Measurements from ENCODE around the gene MS4A7.

Gene MS4A7

GRCh38 chr11:60370811-60371298, 7.5 kb upstream of the MS4A7 start:
- DNase-seq (ENCODE audit: low read depth in 2 of 3, low spot score in 2 of 3), result no peak

- no peak for DNase-seq (ENCODE audit: low read depth in 2 of 3, low spot score in 2 of 3)
These were observed 6.9 kb upstream of the MS4A7 start for GRCh38 chr11:60371386-60371785.

GRCh38 chr11:60371854-60372253, 6.5 kb upstream of the MS4A7 start:
- DNase-seq (ENCODE audit: low read depth in 2 of 3, low spot score in 2 of 3), result no peak

- no peak for DNase-seq (ENCODE audit: low read depth in 2 of 3, low spot score in 2 of 3)
These were observed 5.6 kb upstream of the MS4A7 start for GRCh38 chr11:60372767-60373166.

GRCh38 chr11:60375316-60375715, 3.0 kb upstream of the MS4A7 start:
- DNase-seq (ENCODE audit: low read depth in 2 of 3, low spot score in 2 of 3), result no peak

- no peak for DNase-seq (ENCODE audit: low read depth in 2 of 3, low spot score in 2 of 3)
These were observed 1.7 kb upstream of the MS4A7 start for GRCh38 chr11:60376601-60377000.

- no peak for DNase-seq (ENCODE audit: low read depth in 2 of 3, low spot score in 2 of 3)
These were observed 763 bp upstream of the MS4A7 start for GRCh38 chr11:60377401-60378136.

GRCh38 chr11:60389279-60389910, 11.1 kb downstream of the MS4A7 start:
- no peak for DNase-seq (ENCODE audit: low read depth in 2 of 3, low spot score in 2 of 3)

- no peak for DNase-seq (ENCODE audit: low read depth in 2 of 3, low spot score in 2 of 3)
These were observed 12.1 kb downstream of the MS4A7 start for GRCh38 chr11:60390419-60390818.

GRCh38 chr11:60392361-60392760, 14.0 kb downstream of the MS4A7 start:
- DNase-seq (ENCODE audit: low read depth in 2 of 3, low spot score in 2 of 3), result no peak

GRCh38 chr11:60393016-60393415, 14.7 kb downstream of the MS4A7 start:
- DNase-seq (ENCODE audit: low read depth in 2 of 3, low spot score in 2 of 3), result no peak

GRCh38 chr11:60394666-60395380, 16.5 kb downstream of the MS4A7 start:
- no peak for DNase-seq (ENCODE audit: low read depth in 2 of 3, low spot score in 2 of 3)

GRCh38 chr11:60396382-60396781, 18.1 kb downstream of the MS4A7 start, which contains the start of gene MS4A14:
Gene MS4A14 (plus strand): TSS chr11:60396459. CDS start chr11:60396579, 120 bp downstream.
- DNase-seq (ENCODE audit: low read depth in 2 of 3, low spot score in 2 of 3), result no peak

GRCh38 chr11:60396799-60397198, 18.5 kb downstream of the MS4A7 start:
- no peak for DNase-seq (ENCODE audit: low read depth in 2 of 3, low spot score in 2 of 3)

GRCh38 chr11:60420015-60420414, 41.7 kb downstream of the MS4A7 start:
- no peak for DNase-seq (ENCODE audit: low read depth in 2 of 3, low spot score in 2 of 3)

- DNase-seq (ENCODE audit: low read depth in 2 of 3, low spot score in 2 of 3), result no peak
These were observed 44.3 kb downstream of the MS4A7 start for GRCh38 chr11:60422609-60423008.

- DNase-seq (ENCODE audit: low read depth in 2 of 3, low spot score in 2 of 3), result no peak
These were observed 50.2 kb downstream of the MS4A7 start for GRCh38 chr11:60428517-60428916.

- no peak for DNase-seq (ENCODE audit: low read depth in 2 of 3, low spot score in 2 of 3)
These were observed 50.9 kb downstream of the MS4A7 start, which contains the start of gene MS4A5 for GRCh38 chr11:60429272-60429671. Gene MS4A5 (plus strand): TSS chr11:60429572. CDS start chr11:60429675, 103 bp downstream.

GRCh38 chr11:60431251-60431650, 52.9 kb downstream of the MS4A7 start:
- DNase-seq (ENCODE audit: low read depth in 2 of 3, low spot score in 2 of 3), result no peak

- no peak for DNase-seq (ENCODE audit: low read depth in 2 of 3, low spot score in 2 of 3)
These were observed 55.1 kb downstream of the MS4A7 start for GRCh38 chr11:60433401-60433800.

All from activated CD8-positive, alpha-beta memory T cell treated with anti-CD3 and anti-CD28 coated beads for 48 hours (primary cell).